Measurements from ENCODE around the gene SLC33A1. TPM values are rescaled to one million over a fixed set of nuclear protein-coding genes. Genes with fewer than 3 reads are reported as not detected.

Gene SLC33A1
- total RNA-seq, 1 donor from 2014 or later, result 27.4 TPM

DNA sequence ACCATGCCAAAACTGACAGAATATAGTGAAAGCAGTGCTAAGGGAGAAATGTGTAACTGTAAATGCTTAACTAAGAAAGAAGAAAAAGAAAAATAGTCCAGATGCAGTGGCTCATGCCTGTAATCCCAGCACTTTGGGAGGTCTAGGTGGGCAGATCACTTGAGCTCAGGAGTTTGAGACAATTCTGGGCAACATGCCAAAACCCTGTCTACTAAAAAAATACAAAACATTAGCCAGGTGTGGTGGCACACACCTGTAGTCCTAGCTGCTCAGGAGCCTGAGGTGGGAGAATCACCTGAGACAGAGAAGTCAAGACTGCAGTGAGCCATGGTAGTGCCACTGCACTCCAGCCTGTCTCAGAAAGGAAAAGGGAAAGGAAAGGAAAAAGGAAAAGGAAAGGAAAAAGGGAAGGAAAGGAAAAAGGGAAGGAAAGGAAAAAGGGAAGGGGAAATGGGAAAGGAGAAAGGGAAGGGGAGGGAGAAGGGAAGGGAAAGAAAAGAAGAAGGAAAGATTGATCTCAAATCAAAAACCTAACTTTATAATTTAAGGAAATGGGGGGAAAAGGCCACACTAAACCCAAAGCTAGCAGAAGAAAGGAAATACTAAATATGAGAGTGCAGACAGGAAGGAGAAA, 68.4 kb downstream of the SLC33A1 start:
- Histone ChIP-seq H3K36me3 (no peaks in the 10 kb centered on the region), H4K20me1 (ENCODE audit: low read depth) (no peaks in the 10 kb centered on the region), H3K4me3 (no peak overlapping the region), H3K27ac (no peak overlapping the region), H3K4me1 (peaks cover 4% of the 10 kb centered on the region), H3K4me2 (no peak overlapping the region), H3K9me3 (ENCODE audit: low read depth) (no peaks in the 10 kb centered on the region), H3K27me3 (no peaks in the 10 kb centered on the region), H3K79me2 (ENCODE audit: low read depth) (no peaks in the 10 kb centered on the region), H3K9ac (no peak overlapping the region), H3F3A (ENCODE audit: low read depth) (no peaks in the 10 kb centered on the region), H2AFZ (replicated peaks) (no peak overlapping the region)
- TF ChIP-seq EZH2 (IDR thresholded peaks at IDR 0.05), result no peak
- TF ChIP-seq, protein P1, sequence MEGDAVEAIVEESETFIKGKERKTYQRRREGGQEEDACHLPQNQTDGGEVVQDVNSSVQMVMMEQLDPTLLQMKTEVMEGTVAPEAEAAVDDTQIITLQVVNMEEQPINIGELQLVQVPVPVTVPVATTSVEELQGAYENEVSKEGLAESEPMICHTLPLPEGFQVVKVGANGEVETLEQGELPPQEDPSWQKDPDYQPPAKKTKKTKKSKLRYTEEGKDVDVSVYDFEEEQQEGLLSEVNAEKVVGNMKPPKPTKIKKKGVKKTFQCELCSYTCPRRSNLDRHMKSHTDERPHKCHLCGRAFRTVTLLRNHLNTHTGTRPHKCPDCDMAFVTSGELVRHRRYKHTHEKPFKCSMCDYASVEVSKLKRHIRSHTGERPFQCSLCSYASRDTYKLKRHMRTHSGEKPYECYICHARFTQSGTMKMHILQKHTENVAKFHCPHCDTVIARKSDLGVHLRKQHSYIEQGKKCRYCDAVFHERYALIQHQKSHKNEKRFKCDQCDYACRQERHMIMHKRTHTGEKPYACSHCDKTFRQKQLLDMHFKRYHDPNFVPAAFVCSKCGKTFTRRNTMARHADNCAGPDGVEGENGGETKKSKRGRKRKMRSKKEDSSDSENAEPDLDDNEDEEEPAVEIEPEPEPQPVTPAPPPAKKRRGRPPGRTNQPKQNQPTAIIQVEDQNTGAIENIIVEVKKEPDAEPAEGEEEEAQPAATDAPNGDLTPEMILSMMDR (IDR thresholded peaks at IDR 0.05), result no peak
- no peak for TF ChIP-seq EZH2phosphoT487 (IDR thresholded peaks at IDR 0.05)
- Mint-ChIP-seq H3K27ac (no peak overlapping the region), H3K9me3 (peaks cover 19% of the 10 kb centered on the region), H3K4me3 (no peak overlapping the region), H3K36me3 (peaks cover 25% of the 10 kb centered on the region), H3K27me3 (ENCODE audit: insufficient read depth, low read depth) (peaks cover 2% of the 10 kb centered on the region), H3K4me1 (peaks cover 2% of the 10 kb centered on the region)
- no peak for DNase-seq (ENCODE audit: low spot score)

DNA sequence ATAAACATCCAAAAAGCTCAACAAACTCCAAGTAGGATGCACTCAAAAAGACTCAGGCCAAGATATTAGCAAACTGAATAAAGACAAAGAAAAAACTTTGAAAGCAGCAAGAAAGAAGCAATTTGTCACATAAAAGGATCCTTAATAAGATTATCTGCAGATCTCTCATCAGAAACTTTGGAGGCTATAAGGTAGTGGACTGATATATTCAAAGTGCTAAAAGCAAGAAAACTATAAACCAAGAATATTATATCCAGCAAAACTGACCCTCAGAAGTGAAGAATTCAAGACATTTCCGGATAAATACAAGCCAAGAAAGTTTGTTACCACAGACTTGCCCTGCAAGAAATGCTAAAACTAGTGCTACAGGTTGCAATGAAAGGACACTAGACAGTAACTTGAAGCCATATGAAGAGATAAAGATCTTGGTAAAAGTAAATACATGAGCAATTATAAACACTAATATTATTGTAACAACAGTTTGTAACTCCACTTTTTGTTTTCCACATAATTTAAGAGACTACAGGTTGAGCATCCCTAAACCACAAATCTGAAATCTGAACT, 71.8 kb downstream of the SLC33A1 start:
- H3K27me3 ChIP-seq, result no peaks in the 10 kb centered on the region
- no peak for TF ChIP-seq EZH2 (IDR thresholded peaks at IDR 0.05)
- TF ChIP-seq EZH2phosphoT487 (IDR thresholded peaks at IDR 0.05), result no peak
- Mint-ChIP-seq H3K27ac (no peak overlapping the region), H3K9me3 (peaks cover 11% of the 10 kb centered on the region), H3K36me3 (peaks cover 17% of the 10 kb centered on the region), H3K27me3 (ENCODE audit: insufficient read depth, low read depth) (peaks cover 2% of the 10 kb centered on the region), H3K4me3 (no peak overlapping the region), H3K4me1 (no peaks in the 10 kb centered on the region)
- peaks cover 2% of the 10 kb centered on the region for H3F3A ChIP-seq (ENCODE audit: low read depth)
- H3K4me2 ChIP-seq, result no peak overlapping the region
- H3K4me3 ChIP-seq, result no peak overlapping the region
- no peaks in the 10 kb centered on the region for H3K4me1 ChIP-seq
- no peaks in the 10 kb centered on the region for H4K20me1 ChIP-seq (ENCODE audit: low read depth)
- no peaks in the 10 kb centered on the region for H3K36me3 ChIP-seq
- H2AFZ ChIP-seq (replicated peaks), result no peak overlapping the region
- no peak for DNase-seq (ENCODE audit: low spot score)
- H3K9me3 ChIP-seq (ENCODE audit: low read depth), result no peaks in the 10 kb centered on the region
- no peaks in the 10 kb centered on the region for H3K79me2 ChIP-seq (ENCODE audit: low read depth)
- H3K27ac ChIP-seq, result no peak overlapping the region
- H3K9ac ChIP-seq, result no peak overlapping the region

DNA sequence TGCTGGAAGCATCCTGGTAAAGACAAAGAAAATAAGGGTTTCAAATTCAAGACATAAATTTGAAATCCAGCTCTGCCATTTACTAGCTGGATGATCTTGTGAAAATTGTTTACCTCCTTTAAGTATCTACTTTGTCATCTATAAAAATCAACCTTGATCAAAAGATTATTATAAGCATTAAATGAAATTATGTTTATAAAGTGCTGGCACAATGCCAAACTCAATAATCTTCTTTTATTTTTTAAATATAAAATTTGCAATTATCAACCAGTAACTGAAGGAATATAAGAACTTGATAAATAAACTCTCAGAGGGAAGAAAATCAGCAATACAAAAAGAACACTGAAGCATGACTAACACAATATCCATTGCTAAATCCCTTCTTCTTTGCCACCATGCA, 73.9 kb downstream of the SLC33A1 start:
- Mint-ChIP-seq H3K4me1 (no peaks in the 10 kb centered on the region), H3K9me3 (peaks cover 11% of the 10 kb centered on the region), H3K36me3 (peaks cover 16% of the 10 kb centered on the region), H3K27me3 (ENCODE audit: insufficient read depth, low read depth) (peaks cover 2% of the 10 kb centered on the region), H3K27ac (no peak overlapping the region), H3K4me3 (no peak overlapping the region)
- H3K27me3 ChIP-seq, result no peaks in the 10 kb centered on the region
- no peaks in the 10 kb centered on the region for H3K79me2 ChIP-seq (ENCODE audit: low read depth)
- H2AFZ ChIP-seq (replicated peaks), result no peak overlapping the region
- TF ChIP-seq, protein P1 (IDR thresholded peaks at IDR 0.05), result no peak
- no peak for TF ChIP-seq EZH2 (IDR thresholded peaks at IDR 0.05)
- no peaks in the 10 kb centered on the region for H3K36me3 ChIP-seq
- H3K4me2 ChIP-seq, result no peak overlapping the region
- no peak overlapping the region for H3K27ac ChIP-seq
- H3F3A ChIP-seq (ENCODE audit: low read depth), result peaks cover 2% of the 10 kb centered on the region
- DNase-seq (ENCODE audit: low spot score), result no peak
- H3K9ac ChIP-seq, result no peak overlapping the region
- H3K4me3 ChIP-seq, result no peak overlapping the region
- no peaks in the 10 kb centered on the region for H4K20me1 ChIP-seq (ENCODE audit: low read depth)
- no peaks in the 10 kb centered on the region for H3K4me1 ChIP-seq
- no peaks in the 10 kb centered on the region for H3K9me3 ChIP-seq (ENCODE audit: low read depth)

DNA sequence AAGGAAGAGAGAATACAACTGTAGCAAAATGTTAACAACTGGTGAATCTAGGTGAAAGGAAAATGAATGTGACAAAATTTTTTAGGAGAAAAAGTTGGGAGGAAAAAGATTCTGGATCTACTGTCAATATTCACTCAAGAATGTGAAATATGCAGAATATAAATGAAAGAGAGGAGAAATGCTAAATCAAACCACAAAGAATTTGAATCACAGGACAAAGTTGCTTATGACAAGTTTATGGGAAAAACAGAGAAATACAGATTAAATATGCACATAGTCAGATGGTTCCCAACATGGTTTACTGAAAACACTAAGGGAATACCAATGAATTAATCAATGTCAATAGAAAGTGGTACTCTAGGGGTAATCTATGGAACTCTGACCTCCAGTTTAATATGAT, 75.8 kb downstream of the SLC33A1 start:
- Mint-ChIP-seq H3K9me3 (peaks cover 9% of the 10 kb centered on the region), H3K4me1 (no peaks in the 10 kb centered on the region), H3K4me3 (no peak overlapping the region), H3K27ac (no peak overlapping the region), H3K36me3 (peaks cover 18% of the 10 kb centered on the region), H3K27me3 (ENCODE audit: insufficient read depth, low read depth) (no peaks in the 10 kb centered on the region)
- no peak overlapping the region for H3K4me2 ChIP-seq
- no peaks in the 10 kb centered on the region for H4K20me1 ChIP-seq (ENCODE audit: low read depth)
- no peak overlapping the region for H3K4me3 ChIP-seq
- H3K79me2 ChIP-seq (ENCODE audit: low read depth), result no peaks in the 10 kb centered on the region
- H3K9ac ChIP-seq, result no peak overlapping the region
- no peak overlapping the region for H3K27ac ChIP-seq
- peaks cover 2% of the 10 kb centered on the region for H3F3A ChIP-seq (ENCODE audit: low read depth)
- no peak overlapping the region for H2AFZ ChIP-seq (replicated peaks)
- DNase-seq (ENCODE audit: low spot score), result no peak
- no peaks in the 10 kb centered on the region for H3K27me3 ChIP-seq
- H3K36me3 ChIP-seq, result no peaks in the 10 kb centered on the region
- no peaks in the 10 kb centered on the region for H3K9me3 ChIP-seq (ENCODE audit: low read depth)
- TF ChIP-seq EZH2 (IDR thresholded peaks at IDR 0.05) (no peak), EZH2phosphoT487 (IDR thresholded peaks at IDR 0.05) (no peak)
- TF ChIP-seq, protein P1 (IDR thresholded peaks at IDR 0.05), result no peak
- H3K4me1 ChIP-seq, result no peaks in the 10 kb centered on the region
